ENCODE results near the gene GRIA2. TPM values are rescaled to one million over a fixed set of nuclear protein-coding genes. Genes with fewer than 3 reads are reported as not detected.
A peak's percentile ranks its signal among the peaks of the same experiment; 100 is the strongest.
"Not testable (repeated sequence)": the region's sequence is repeated elsewhere in the genome, so short reads cannot be mapped to it uniquely, and the experiment has no call there.

The GRIA2 gene
- total RNA-seq (not detected in 2 replicates), polyA plus RNA-seq (not detected in 2 replicates), polyA minus RNA-seq (not detected in 2 replicates)
- total RNA-seq (2013): 0.21 TPM

DNA sequence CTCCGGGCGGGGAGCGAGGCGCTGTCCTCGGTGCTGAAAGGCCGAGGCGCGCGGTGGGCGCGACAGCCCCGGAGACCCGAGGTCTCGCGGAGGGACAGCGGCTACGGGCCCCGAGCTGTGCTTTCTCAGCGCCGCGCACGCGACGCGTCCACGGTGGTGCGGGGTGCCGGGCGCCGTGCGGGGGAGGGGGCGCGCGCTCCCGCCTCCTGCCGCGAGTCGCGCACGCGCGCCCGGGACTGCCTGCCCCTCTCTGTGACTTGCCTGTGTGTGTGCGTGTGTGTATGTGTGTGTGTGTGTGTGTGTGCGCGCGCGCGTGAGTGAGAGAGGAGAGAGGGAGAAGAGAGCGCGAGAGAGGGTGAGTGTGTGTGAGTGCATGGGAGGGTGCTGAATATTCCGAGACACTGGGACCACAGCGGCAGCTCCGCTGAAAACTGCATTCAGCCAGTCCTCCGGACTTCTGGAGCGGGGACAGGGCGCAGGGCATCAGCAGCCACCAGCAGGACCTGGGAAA lies at the start of gene GRIA2:
Gene GRIA2, plus strand, starts transcription at position 358 of the 511 bp plus-strand sequence. CDS start 315 bp downstream, outside the sequence.
- no peak within 1 kb of the TSS for H3K4me3 ChIP-seq (ENCODE audit: control extremely low read depth in 1 of 5, extremely low read depth in 1 of 5, insufficient read depth in 1 of 5, low read depth in 2 of 5, low read length in 4 of 5)
- no peak within 1 kb of the TSS for H3K27ac ChIP-seq (ENCODE audit: low read length in 2 of 2)
- no peak within 1 kb of the TSS for H3K9ac ChIP-seq (ENCODE audit: low read length)
- peaks cover 0 to 22% (median 0%) of the 10 kb centered on the region in 3 donors for H3K9me3 ChIP-seq (ENCODE audit: control extremely low read depth in 1 of 3, control insufficient read depth in 2 of 3, insufficient read depth in 1 of 3, low read length in 2 of 3)
- Mint-ChIP-seq H3K4me1 (no peaks in the 10 kb centered on the region), H3K4me3 (no peak within 1 kb of the TSS), H3K27ac (no peak within 1 kb of the TSS), H3K27me3 (peaks cover 34% of the 10 kb centered on the region), H3K9me3 (ENCODE audit: insufficient read depth) (peaks cover 2% of the 10 kb centered on the region)
- 14% methylated on average over 53 of the region's 57 CpGs for whole genome bisulfite sequencing (ENCODE audit: insufficient coverage)
- no peaks in the 10 kb centered on the region for H3K4me1 ChIP-seq (ENCODE audit: control insufficient read depth in 2 of 2, insufficient read depth in 2 of 2, low read length in 2 of 2)
- intact Hi-C loops (cut with micrococcal nuclease): no loop called here
- no peaks in the 10 kb centered on the region for H3K36me3 ChIP-seq (replicated peaks in 1 of 2; ENCODE audit: control extremely low read depth in 1 of 2, control insufficient read depth in 1 of 2, extremely low read depth in 1 of 2, insufficient read depth in 2 of 2, low read length in 1 of 2)
- peak; percentile 4 for DNase-seq
- ATAC-seq (ENCODE audit: low read depth): no peak
- H3K4me2 ChIP-seq (replicated peaks; ENCODE audit: low read depth, low read length, poor library complexity, severe bottlenecking): no peak within 1 kb of the TSS
- CTCF ChIA-PET: no interaction called here
- H2AFZ ChIP-seq (ENCODE audit: insufficient read depth, low read depth, low read length, poor library complexity, severe bottlenecking): no peak within 1 kb of the TSS
- H3K79me2 ChIP-seq (ENCODE audit: control insufficient read depth, insufficient read depth, low read length): no peaks in the 10 kb centered on the region
- no peaks in the 10 kb centered on the region for H4K20me1 ChIP-seq (ENCODE audit: control insufficient read depth, insufficient read depth, low read length, poor library complexity, severe bottlenecking)
- H3K27me3 ChIP-seq (replicated peaks in 1 of 4; ENCODE audit: control extremely low read depth in 1 of 4, control insufficient read depth in 3 of 4, insufficient read depth in 4 of 4, low read length in 3 of 4): peaks cover 0 to 17% (median 3%) of the 10 kb centered on the region in 4 experiments
- no peak for TF ChIP-seq EZH2 (IDR thresholded peaks at IDR 0.05; ENCODE audit: borderline replicate concordance, insufficient read depth, low read depth, low read length, poor library complexity, severe bottlenecking)
- TF ChIP-seq, protein P1, sequence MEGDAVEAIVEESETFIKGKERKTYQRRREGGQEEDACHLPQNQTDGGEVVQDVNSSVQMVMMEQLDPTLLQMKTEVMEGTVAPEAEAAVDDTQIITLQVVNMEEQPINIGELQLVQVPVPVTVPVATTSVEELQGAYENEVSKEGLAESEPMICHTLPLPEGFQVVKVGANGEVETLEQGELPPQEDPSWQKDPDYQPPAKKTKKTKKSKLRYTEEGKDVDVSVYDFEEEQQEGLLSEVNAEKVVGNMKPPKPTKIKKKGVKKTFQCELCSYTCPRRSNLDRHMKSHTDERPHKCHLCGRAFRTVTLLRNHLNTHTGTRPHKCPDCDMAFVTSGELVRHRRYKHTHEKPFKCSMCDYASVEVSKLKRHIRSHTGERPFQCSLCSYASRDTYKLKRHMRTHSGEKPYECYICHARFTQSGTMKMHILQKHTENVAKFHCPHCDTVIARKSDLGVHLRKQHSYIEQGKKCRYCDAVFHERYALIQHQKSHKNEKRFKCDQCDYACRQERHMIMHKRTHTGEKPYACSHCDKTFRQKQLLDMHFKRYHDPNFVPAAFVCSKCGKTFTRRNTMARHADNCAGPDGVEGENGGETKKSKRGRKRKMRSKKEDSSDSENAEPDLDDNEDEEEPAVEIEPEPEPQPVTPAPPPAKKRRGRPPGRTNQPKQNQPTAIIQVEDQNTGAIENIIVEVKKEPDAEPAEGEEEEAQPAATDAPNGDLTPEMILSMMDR (IDR thresholded peaks at IDR 0.05): no peak
- POLR2A ChIA-PET: no interaction called here

DNA sequence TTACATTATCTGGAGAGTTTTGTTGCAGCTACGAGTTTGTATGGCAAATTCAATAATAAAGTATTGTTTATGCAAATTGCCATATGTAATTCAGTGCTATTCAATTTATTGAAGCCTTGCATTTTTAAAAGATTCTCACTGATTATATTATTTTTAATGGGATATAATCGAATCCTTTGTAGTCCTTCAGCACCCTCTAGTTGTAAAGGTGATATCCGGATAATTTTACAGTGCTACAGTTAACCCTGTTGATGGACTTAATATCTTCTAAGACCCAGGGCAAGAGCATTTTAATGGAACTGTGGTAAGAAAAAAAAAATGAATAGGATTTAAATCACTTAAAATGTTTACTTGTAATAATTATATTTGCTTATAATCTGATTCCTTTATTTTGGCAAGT lies 48.5 kb upstream of the GRIA2 start:
- Mint-ChIP-seq H3K9me3 (ENCODE audit: insufficient read depth) (peaks cover 2% of the 10 kb centered on the region), H3K4me1 (no peaks in the 10 kb centered on the region), H3K27me3 (no peaks in the 10 kb centered on the region), H3K27ac (no peak overlapping the region), H3K4me3 (no peak overlapping the region)
- ChIA-PET CTCF (no interaction called here), POLR2A (no interaction called here)
- no peak for ATAC-seq (ENCODE audit: low read depth)
- H3K27ac ChIP-seq (ENCODE audit: low read length in 2 of 2): no peak overlapping the region
- no peak overlapping the region for H2AFZ ChIP-seq (ENCODE audit: insufficient read depth, low read depth, low read length, poor library complexity, severe bottlenecking)
- H4K20me1 ChIP-seq (ENCODE audit: control insufficient read depth, insufficient read depth, low read length, poor library complexity, severe bottlenecking): no peaks in the 10 kb centered on the region
- no peak for DNase-seq
- no peak overlapping the region for H3K4me2 ChIP-seq (replicated peaks; ENCODE audit: low read depth, low read length, poor library complexity, severe bottlenecking)
- H3K79me2 ChIP-seq (ENCODE audit: control insufficient read depth, insufficient read depth, low read length): no peaks in the 10 kb centered on the region
- H3K36me3 ChIP-seq (replicated peaks in 1 of 2; ENCODE audit: control extremely low read depth in 1 of 2, control insufficient read depth in 1 of 2, extremely low read depth in 1 of 2, insufficient read depth in 2 of 2, low read length in 1 of 2): no peaks in the 10 kb centered on the region
- no peak for TF ChIP-seq EZH2 (IDR thresholded peaks at IDR 0.05; ENCODE audit: borderline replicate concordance, insufficient read depth, low read depth, low read length, poor library complexity, severe bottlenecking)
- H3K9me3 ChIP-seq (ENCODE audit: control extremely low read depth in 1 of 3, control insufficient read depth in 2 of 3, insufficient read depth in 1 of 3, low read length in 2 of 3): no peaks in the 10 kb centered on the region
- no peaks in the 10 kb centered on the region for H3K4me1 ChIP-seq (ENCODE audit: control insufficient read depth in 2 of 2, insufficient read depth in 2 of 2, low read length in 2 of 2)
- no CpG with 5 or more reads among the region's 3 CpGs for WGBS (ENCODE audit: insufficient coverage)
- H3K27me3 ChIP-seq (replicated peaks in 1 of 4; ENCODE audit: control extremely low read depth in 1 of 4, control insufficient read depth in 3 of 4, insufficient read depth in 4 of 4, low read length in 3 of 4): no peaks in the 10 kb centered on the region
- H3K4me3 ChIP-seq (ENCODE audit: control extremely low read depth in 1 of 5, extremely low read depth in 1 of 5, insufficient read depth in 1 of 5, low read depth in 2 of 5, low read length in 4 of 5): no peak overlapping the region
- intact Hi-C loops (cut with micrococcal nuclease): no loop called here
- no peak overlapping the region for H3K9ac ChIP-seq (ENCODE audit: low read length)

DNA sequence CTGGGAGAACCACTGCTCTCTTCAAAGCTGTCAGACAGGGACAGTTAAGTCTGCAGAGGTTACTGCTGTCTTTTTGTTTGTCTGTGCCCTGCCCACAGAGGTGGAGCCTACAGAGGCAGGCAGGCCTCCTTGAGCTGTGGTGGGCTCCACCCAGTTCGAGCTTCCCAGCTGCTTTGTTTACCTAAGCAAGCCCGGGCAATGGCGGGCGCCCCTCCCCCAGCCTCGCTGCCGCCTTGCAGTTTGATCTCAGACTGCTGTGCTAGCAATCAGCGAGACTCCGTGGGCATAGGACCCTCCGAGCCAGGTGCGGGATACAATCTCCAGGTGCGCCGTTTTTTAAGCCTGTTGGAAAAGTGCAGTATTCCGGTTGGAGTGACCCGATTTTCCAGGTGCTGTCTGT lies 40.3 kb upstream of the GRIA2 start:
- H3K27me3 ChIP-seq (replicated peaks in 1 of 4; ENCODE audit: control extremely low read depth in 1 of 4, control insufficient read depth in 3 of 4, insufficient read depth in 4 of 4, low read length in 3 of 4); H3K27ac Mint-ChIP-seq; H3K27ac ChIP-seq (ENCODE audit: low read length in 2 of 2); intact Hi-C loops (cut with micrococcal nuclease); CTCF ChIA-PET; ATAC-seq (ENCODE audit: low read depth); H3K4me3 ChIP-seq (ENCODE audit: control extremely low read depth in 1 of 5, extremely low read depth in 1 of 5, insufficient read depth in 1 of 5, low read depth in 2 of 5, low read length in 4 of 5); POLR2A ChIA-PET; H2AFZ ChIP-seq (ENCODE audit: insufficient read depth, low read depth, low read length, poor library complexity, severe bottlenecking); H3K9me3 ChIP-seq (ENCODE audit: control extremely low read depth in 1 of 3, control insufficient read depth in 2 of 3, insufficient read depth in 1 of 3, low read length in 2 of 3); DNase-seq; H3K27me3 Mint-ChIP-seq; H4K20me1 ChIP-seq (ENCODE audit: control insufficient read depth, insufficient read depth, low read length, poor library complexity, severe bottlenecking); H3K4me1 Mint-ChIP-seq; H3K4me2 ChIP-seq (replicated peaks; ENCODE audit: low read depth, low read length, poor library complexity, severe bottlenecking); H3K4me3 Mint-ChIP-seq; H3K9ac ChIP-seq (ENCODE audit: low read length); H3K36me3 ChIP-seq (replicated peaks in 1 of 2; ENCODE audit: control extremely low read depth in 1 of 2, control insufficient read depth in 1 of 2, extremely low read depth in 1 of 2, insufficient read depth in 2 of 2, low read length in 1 of 2); H3K79me2 ChIP-seq (ENCODE audit: control insufficient read depth, insufficient read depth, low read length); H3K4me1 ChIP-seq (ENCODE audit: control insufficient read depth in 2 of 2, insufficient read depth in 2 of 2, low read length in 2 of 2); H3K9me3 Mint-ChIP-seq (ENCODE audit: insufficient read depth): not testable (repeated sequence)
- 94% methylated on average over 6 of the region's 14 CpGs for WGBS (ENCODE audit: insufficient coverage)
